DOHH2 (cell line): ENCODE results near the gene CABP4.

Experiments
- H3F3A ChIP-seq: fragments of 200-600 bp; sonication (generic), shearing (Covaris generic); 2 replicates; pipeline ENCODE4 v1.6.0; 2016; ENCODE audit warnings: antibody characterized with exemption, mild to moderate bottlenecking; ENCODE audit not compliant: control insufficient read depth, insufficient read depth
- H3K27ac ChIP-seq: fragments of 200-600 bp; sonication (generic); 2 replicates; pipeline ENCODE4 v1.5.1; 2014; ENCODE audit warnings: low read depth, mild to moderate bottlenecking, low read length, moderate library complexity
- H3K27me3 ChIP-seq: fragments of 200-600 bp; sonication (generic); 2 replicates; pipeline ENCODE4 v1.6.1; 2014; ENCODE audit warnings: mild to moderate bottlenecking, low read length, mixed read lengths; ENCODE audit not compliant: control insufficient read depth
- H3K36me3 ChIP-seq: fragments of 200-600 bp; sonication (generic); 2 replicates; pipeline ENCODE4 v1.6.1; 2014; ENCODE audit warnings: mild to moderate bottlenecking, low read length, moderate library complexity, mixed read lengths; ENCODE audit not compliant: control insufficient read depth
- H3K4me1 ChIP-seq: fragments of 200-600 bp; sonication (generic); 2 replicates; pipeline ENCODE4 v1.6.1; 2014; ENCODE audit warnings: mild to moderate bottlenecking, low read length, mixed read lengths; ENCODE audit not compliant: control insufficient read depth
- H3K4me2 ChIP-seq: fragments of 200-600 bp; sonication (generic); 2 replicates; pipeline ENCODE4 v1.6.0; 2014; ENCODE audit warnings: mild to moderate bottlenecking, low read length, moderate library complexity
- H3K4me3 ChIP-seq: fragments of 200-600 bp; sonication (generic); 2 replicates; pipeline ENCODE4 v1.5.1; 2014; ENCODE audit warnings: mild to moderate bottlenecking, low read length, mixed read lengths
- H3K79me2 ChIP-seq: fragments of 200-600 bp; sonication (generic); 2 replicates; pipeline ENCODE4 v1.6.1; 2014; ENCODE audit warnings: mild to moderate bottlenecking, low read length, mixed read lengths; ENCODE audit not compliant: control insufficient read depth
- H3K9me2 ChIP-seq: fragments of 200-600 bp; sonication (generic); replicated peaks from 2 replicates; pipeline ENCODE4 v1.6.1; 2014; ENCODE audit warnings: mild to moderate bottlenecking, low read length, mixed read lengths; ENCODE audit not compliant: control insufficient read depth
- H3K9me3 ChIP-seq: fragments of 200-600 bp; sonication (generic); 2 replicates; pipeline ENCODE4 v1.6.1; 2014; ENCODE audit warnings: antibody characterized with exemption, low read length, mixed read lengths; ENCODE audit not compliant: control insufficient read depth, insufficient read depth
- H4K20me1 ChIP-seq: fragments of 200-600 bp; sonication (generic); 2 replicates; pipeline ENCODE4 v1.6.0; 2014; ENCODE audit warnings: low read depth, mild to moderate bottlenecking, antibody characterized with exemption, low read length, moderate library complexity; ENCODE audit not compliant: control insufficient read depth, insufficient read depth
- CTCF ChIP-seq: fragments of 200-600 bp; sonication (generic); IDR thresholded peaks from one replicate; pipeline ENCODE4 v1.5.1; 2014; ENCODE audit warnings: antibody characterized with exemption, mild to moderate bottlenecking, low read depth, low read length; ENCODE audit not compliant: poor library complexity, severe bottlenecking
- EZH2phosphoT487 ChIP-seq: fragments of 200-600 bp; sonication (generic); IDR thresholded peaks from 2 replicates; pipeline ENCODE4 v1.6.1; 2017; ENCODE audit warnings: borderline replicate concordance, mild to moderate bottlenecking, antibody characterized with exemption, low read length, moderate library complexity, mixed read lengths

Gene CABP4

GRCh38 chr11:67409261-67409666, 45.9 kb upstream of the CABP4 start:
- Histone ChIP-seq H3K27ac (peak overlapping the region; percentile 96), H3K9me2 (no peaks in the 10 kb centered on the region), H3K4me3 (peak overlapping the region; percentile 93), H3K4me2 (peak overlapping the region; percentile 80), H3K27me3 (no peaks in the 10 kb centered on the region), H3K79me2 (peaks cover 32% of the 10 kb centered on the region), H3K36me3 (peaks cover 55% of the 10 kb centered on the region), H3K4me1 (peaks cover 91% of the 10 kb centered on the region), H4K20me1 (no peaks in the 10 kb centered on the region), H3K9me3 (no peaks in the 10 kb centered on the region), H3F3A (peaks cover 23% of the 10 kb centered on the region)
- TF ChIP-seq EZH2phosphoT487 (no peak), CTCF (no peak)

GRCh38 chr11:67409781-67410368, 45.3 kb upstream of the CABP4 start:
- peak overlapping the region; percentile 93 for H3K4me3 ChIP-seq

GRCh38 chr11:67410369-67410831, 44.8 kb upstream of the CABP4 start:
- no peak overlapping the region for H3K4me3 ChIP-seq
- peaks cover 85% of the 10 kb centered on the region for H3K4me1 ChIP-seq

More at GRCh38 chr11:67409781-67410368, 45.3 kb upstream of the CABP4 start:
- Histone ChIP-seq H3K4me1 (peaks cover 86% of the 10 kb centered on the region), H3K27me3 (peaks cover 1% of the 10 kb centered on the region), H4K20me1 (no peaks in the 10 kb centered on the region), H3K27ac (peak overlapping the region; percentile 96), H3K9me2 (no peaks in the 10 kb centered on the region), H3K9me3 (no peaks in the 10 kb centered on the region), H3K4me2 (peak overlapping the region; percentile 80), H3F3A (peaks cover 23% of the 10 kb centered on the region), H3K36me3 (peaks cover 49% of the 10 kb centered on the region), H3K79me2 (peaks cover 25% of the 10 kb centered on the region)
- no peak for TF ChIP-seq EZH2phosphoT487
- no peak for TF ChIP-seq CTCF

More at GRCh38 chr11:67410369-67410831, 44.8 kb upstream of the CABP4 start:
- 0 out of 2 replicates have a peak overlapping the region, but pooled peaks have one; percentile 96 for H3K27ac ChIP-seq
- peaks cover 23% of the 10 kb centered on the region for H3F3A ChIP-seq
- H3K36me3 ChIP-seq = peaks cover 43% of the 10 kb centered on the region
- peaks cover 20% of the 10 kb centered on the region for H3K79me2 ChIP-seq
- H3K4me2 ChIP-seq = peak overlapping the region; percentile 80
- no peaks in the 10 kb centered on the region for H4K20me1 ChIP-seq
- H3K27me3 ChIP-seq = peaks cover 6% of the 10 kb centered on the region
- no peaks in the 10 kb centered on the region for H3K9me3 ChIP-seq
- no peaks in the 10 kb centered on the region for H3K9me2 ChIP-seq
- no peak for TF ChIP-seq EZH2phosphoT487
- TF ChIP-seq CTCF = no peak
